ENCODE data around the gene CIC.

DNA sequence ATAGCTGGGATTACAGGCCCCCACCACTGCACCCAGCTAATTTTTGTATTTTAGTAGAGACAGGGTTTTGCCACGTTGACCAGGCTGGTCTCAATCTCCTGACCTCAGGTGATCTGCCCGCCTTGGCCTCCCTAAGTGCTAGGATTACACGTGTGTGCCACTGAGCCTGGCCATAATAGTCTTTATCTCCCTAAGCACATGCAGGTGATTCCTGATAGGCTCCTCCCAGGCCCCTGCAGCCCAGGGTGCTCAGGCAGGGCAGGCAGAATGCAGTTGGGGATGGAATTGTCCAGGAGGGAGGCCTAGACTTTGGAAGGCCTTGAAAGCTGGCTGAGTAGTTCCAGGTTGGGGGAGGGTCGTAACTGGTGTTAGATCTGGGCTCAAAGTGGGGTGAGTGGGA, 40.4 kb upstream of the CIC start:
- TF ChIP-seq, protein P1, sequence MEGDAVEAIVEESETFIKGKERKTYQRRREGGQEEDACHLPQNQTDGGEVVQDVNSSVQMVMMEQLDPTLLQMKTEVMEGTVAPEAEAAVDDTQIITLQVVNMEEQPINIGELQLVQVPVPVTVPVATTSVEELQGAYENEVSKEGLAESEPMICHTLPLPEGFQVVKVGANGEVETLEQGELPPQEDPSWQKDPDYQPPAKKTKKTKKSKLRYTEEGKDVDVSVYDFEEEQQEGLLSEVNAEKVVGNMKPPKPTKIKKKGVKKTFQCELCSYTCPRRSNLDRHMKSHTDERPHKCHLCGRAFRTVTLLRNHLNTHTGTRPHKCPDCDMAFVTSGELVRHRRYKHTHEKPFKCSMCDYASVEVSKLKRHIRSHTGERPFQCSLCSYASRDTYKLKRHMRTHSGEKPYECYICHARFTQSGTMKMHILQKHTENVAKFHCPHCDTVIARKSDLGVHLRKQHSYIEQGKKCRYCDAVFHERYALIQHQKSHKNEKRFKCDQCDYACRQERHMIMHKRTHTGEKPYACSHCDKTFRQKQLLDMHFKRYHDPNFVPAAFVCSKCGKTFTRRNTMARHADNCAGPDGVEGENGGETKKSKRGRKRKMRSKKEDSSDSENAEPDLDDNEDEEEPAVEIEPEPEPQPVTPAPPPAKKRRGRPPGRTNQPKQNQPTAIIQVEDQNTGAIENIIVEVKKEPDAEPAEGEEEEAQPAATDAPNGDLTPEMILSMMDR (IDR thresholded peaks at IDR 0.05; ENCODE audit: low read depth, low read length), result no peak
- no peak for TF ChIP-seq EZH2phosphoT487 (IDR thresholded peaks at IDR 0.05; ENCODE audit: low read depth)

All from OCI-LY3 (cell line).